ENCODE measurements around the gene C14orf180. TPM values are rescaled to one million over a fixed set of nuclear protein-coding genes. Genes with fewer than 3 reads are reported as not detected.

C14orf180 gene
- total RNA-seq, 1 experiment from 2014 or later = not detected

DNA sequence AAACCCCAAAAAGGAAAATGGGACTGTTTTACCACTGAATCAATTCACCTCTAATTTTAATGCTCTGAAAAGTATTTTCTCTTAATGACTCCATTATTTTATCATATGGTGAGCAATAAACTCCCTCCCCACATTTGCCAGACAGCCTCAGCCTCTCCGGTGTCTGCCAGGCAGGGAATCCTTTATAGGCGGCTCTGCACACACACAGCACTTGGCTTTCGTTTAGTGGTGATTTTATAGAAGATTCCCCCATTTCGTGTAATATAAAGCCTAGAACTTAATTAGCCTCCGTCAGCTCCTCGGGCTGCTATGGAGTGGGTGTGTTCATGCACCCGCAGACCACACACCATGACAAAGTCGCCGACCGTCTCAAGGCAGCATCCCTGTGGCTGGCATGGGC is 10.1 kb upstream of the C14orf180 start:
- H3K9me3 ChIP-seq (ENCODE audit: low read depth, low read length, poor library complexity, severe bottlenecking) = no peaks in the 10 kb centered on the region
- intact Hi-C loops (cut with micrococcal nuclease; ENCODE audit: unreplicated experiment) = no loop called here
- no peak for TF ChIP-seq EZH2 (IDR thresholded peaks at IDR 0.05; ENCODE audit: borderline replicate concordance, low read depth, low read length, poor library complexity, severe bottlenecking)
- no peak for TF ChIP-seq CTCF (conservative IDR thresholded peaks at IDR 0.05; ENCODE audit: low read depth, low read length)
- H3K4me1 ChIP-seq (ENCODE audit: insufficient read depth, low read length, poor library complexity, severe bottlenecking) = no peaks in the 10 kb centered on the region
- H3K4me3 ChIP-seq (ENCODE audit: low read depth, low read length, poor library complexity, severe bottlenecking) = no peak overlapping the region
- ChIA-PET CTCF (no interaction called here), POLR2A (ENCODE audit: low non-redundant PET) (no interaction called here)
- H3K27ac ChIP-seq (ENCODE audit: low read depth, low read length, poor library complexity, severe bottlenecking) = no peak overlapping the region
- H3K27me3 ChIP-seq (replicated peaks; ENCODE audit: insufficient read depth, low read depth, low read length, poor library complexity) = peaks cover 12% of the 10 kb centered on the region
- no peaks in the 10 kb centered on the region for H3K36me3 ChIP-seq (ENCODE audit: insufficient read depth, low read length, poor library complexity, severe bottlenecking)
- no peak for DNase-seq (ENCODE audit: low spot score)
- BruUV-seq (replicated peaks) = no TSS peak

GRCh38 chr14:104571246-104571645 is 8.3 kb upstream of the C14orf180 start:
- TF ChIP-seq EZH2 (IDR thresholded peaks at IDR 0.05; ENCODE audit: borderline replicate concordance, low read depth, low read length, poor library complexity, severe bottlenecking) = no peak
- TF ChIP-seq CTCF (conservative IDR thresholded peaks at IDR 0.05; ENCODE audit: low read depth, low read length) = no peak
- Histone ChIP-seq H3K4me3 (ENCODE audit: low read depth, low read length, poor library complexity, severe bottlenecking) (no peak overlapping the region), H3K4me1 (ENCODE audit: insufficient read depth, low read length, poor library complexity, severe bottlenecking) (no peaks in the 10 kb centered on the region), H3K9me3 (ENCODE audit: low read depth, low read length, poor library complexity, severe bottlenecking) (no peaks in the 10 kb centered on the region), H3K27me3 (replicated peaks; ENCODE audit: insufficient read depth, low read depth, low read length, poor library complexity) (peaks cover 12% of the 10 kb centered on the region), H3K36me3 (ENCODE audit: insufficient read depth, low read length, poor library complexity, severe bottlenecking) (no peaks in the 10 kb centered on the region), H3K27ac (ENCODE audit: low read depth, low read length, poor library complexity, severe bottlenecking) (no peak overlapping the region)
- DNase-seq (ENCODE audit: low spot score) = no peak
- intact Hi-C loops (cut with micrococcal nuclease; ENCODE audit: unreplicated experiment) = no loop called here
- ChIA-PET POLR2A (ENCODE audit: low non-redundant PET) (no interaction called here), CTCF (no interaction called here)
- BruUV-seq (replicated peaks) = no TSS peak

- no peak for DNase-seq (ENCODE audit: low spot score)
- H3K36me3 ChIP-seq (ENCODE audit: insufficient read depth, low read length, poor library complexity, severe bottlenecking) = no peaks in the 10 kb centered on the region
- intact Hi-C loops (cut with micrococcal nuclease; ENCODE audit: unreplicated experiment) = no loop called here
- POLR2A ChIA-PET (ENCODE audit: low non-redundant PET) = no interaction called here
- H3K9me3 ChIP-seq (ENCODE audit: low read depth, low read length, poor library complexity, severe bottlenecking) = no peaks in the 10 kb centered on the region
- CTCF ChIA-PET = no interaction called here
- H3K27me3 ChIP-seq (replicated peaks; ENCODE audit: insufficient read depth, low read depth, low read length, poor library complexity) = peaks cover 7% of the 10 kb centered on the region
- H3K4me3 ChIP-seq (ENCODE audit: low read depth, low read length, poor library complexity, severe bottlenecking) = no peak overlapping the region
- no TSS peak for BruUV-seq (replicated peaks)
- TF ChIP-seq CTCF (conservative IDR thresholded peaks at IDR 0.05; ENCODE audit: low read depth, low read length) = no peak
- no peak for TF ChIP-seq EZH2 (IDR thresholded peaks at IDR 0.05; ENCODE audit: borderline replicate concordance, low read depth, low read length, poor library complexity, severe bottlenecking)
- no peaks in the 10 kb centered on the region for H3K4me1 ChIP-seq (ENCODE audit: insufficient read depth, low read length, poor library complexity, severe bottlenecking)
- H3K27ac ChIP-seq (ENCODE audit: low read depth, low read length, poor library complexity, severe bottlenecking) = no peak overlapping the region
Observed at GRCh38 chr14:104572024-104572626, 7.4 kb upstream of the C14orf180 start.

Measured in A673 (cell line).